HG03139 (cell line): Measurements from ENCODE around the gene CDC37.

ENCODE experiments used
- ATAC-seq: cut with Tn5 transposase; IDR thresholded peaks from one replicate; pipeline ENCODE4 v1.9.1; 2021; ENCODE audit not compliant: unreplicated experiment

CDC37 gene

DNA sequence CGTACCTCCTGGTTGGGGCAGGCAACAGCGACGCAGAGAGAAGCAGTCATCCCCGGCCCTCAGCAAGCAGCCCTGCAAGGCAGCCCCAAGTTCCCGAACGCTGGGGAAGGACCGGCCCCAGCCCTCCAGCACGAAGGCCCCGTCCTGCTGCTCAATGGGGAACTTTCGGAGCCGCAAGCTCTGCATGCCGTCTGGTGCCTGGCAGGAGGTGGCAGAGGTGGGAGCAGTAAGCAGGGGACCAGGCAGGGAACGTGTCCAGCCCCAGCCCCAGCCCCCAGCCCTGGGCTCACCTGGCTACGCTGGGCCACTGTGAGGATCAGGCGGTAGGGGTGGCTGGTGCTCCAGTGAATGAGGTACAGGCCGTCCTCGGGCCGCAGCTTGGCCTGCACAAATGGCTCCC is 41.1 kb downstream of the CDC37 start:
- ATAC-seq: no peak

DNA sequence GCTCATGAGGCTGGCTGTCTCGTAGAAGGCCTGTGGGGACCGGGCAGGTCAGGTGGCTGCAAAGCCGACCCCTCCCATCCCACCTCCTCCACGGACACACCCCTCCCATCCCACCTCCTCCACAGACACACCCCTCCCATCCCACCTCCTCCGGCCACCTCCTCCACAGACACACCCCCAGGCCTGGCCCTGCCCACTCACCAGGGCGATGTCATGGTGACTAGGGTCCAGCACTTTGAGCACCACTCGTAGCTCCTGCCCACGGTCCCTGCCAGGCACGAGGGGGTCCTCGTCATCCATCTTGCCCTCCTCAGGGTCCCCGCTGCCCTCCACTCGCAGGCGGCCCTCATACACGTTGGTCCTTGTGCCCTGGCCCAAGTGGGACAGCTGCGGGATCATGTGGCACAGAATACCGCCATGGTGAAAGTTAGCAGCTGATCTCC is 41.8 kb downstream of the CDC37 start:
- ATAC-seq: no peak

DNA sequence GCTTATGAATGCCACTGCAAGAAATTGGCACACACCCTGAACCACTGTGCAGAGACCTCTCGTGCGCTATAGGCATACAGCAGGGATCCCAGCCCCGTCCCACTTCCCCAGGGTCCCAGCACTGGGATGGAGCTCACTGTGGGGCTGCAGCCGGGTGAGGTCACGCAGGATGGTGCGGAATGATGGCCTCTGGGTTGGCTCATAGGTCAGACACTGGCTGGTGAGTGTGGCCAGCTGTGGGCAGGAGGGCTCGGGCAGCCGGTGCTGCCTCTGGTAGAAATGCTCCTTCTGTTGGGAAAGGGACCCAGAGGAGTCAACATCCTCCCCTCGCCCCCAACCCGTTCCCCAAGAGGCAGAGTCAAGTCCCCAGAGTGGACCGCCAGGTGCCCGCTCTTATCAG is 46.9 kb downstream of the CDC37 start:
- no peak for ATAC-seq

DNA sequence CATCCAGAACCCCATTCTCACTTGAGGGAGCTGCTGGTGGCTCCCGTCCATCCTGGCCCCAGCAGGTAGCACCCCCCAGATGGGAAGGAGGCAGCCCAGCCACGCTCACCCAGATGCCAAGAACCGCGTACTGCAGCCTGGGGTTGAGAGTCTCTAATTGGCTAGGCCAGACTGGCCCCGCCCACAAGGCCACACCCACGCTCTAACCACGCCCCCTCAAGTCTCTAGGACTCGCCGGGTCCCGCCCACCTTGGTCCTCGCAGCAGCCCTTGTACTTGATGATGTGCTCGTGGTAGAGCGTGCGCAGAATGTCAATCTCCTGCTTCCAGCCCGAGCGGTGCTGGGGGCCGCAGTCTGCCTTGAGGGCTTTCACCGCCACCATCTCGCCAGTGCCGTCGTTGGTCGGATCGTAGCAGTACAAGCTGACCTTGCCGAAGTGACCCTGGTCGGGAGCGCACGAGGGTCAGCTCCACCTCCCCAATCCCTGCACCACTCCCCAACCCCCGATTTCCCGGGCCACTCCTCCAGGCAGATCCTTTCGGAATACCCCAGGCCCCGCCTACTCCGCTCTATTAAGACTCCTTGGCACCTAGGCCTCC is 49.5 kb downstream of the CDC37 start:
- no peak for ATAC-seq

DNA sequence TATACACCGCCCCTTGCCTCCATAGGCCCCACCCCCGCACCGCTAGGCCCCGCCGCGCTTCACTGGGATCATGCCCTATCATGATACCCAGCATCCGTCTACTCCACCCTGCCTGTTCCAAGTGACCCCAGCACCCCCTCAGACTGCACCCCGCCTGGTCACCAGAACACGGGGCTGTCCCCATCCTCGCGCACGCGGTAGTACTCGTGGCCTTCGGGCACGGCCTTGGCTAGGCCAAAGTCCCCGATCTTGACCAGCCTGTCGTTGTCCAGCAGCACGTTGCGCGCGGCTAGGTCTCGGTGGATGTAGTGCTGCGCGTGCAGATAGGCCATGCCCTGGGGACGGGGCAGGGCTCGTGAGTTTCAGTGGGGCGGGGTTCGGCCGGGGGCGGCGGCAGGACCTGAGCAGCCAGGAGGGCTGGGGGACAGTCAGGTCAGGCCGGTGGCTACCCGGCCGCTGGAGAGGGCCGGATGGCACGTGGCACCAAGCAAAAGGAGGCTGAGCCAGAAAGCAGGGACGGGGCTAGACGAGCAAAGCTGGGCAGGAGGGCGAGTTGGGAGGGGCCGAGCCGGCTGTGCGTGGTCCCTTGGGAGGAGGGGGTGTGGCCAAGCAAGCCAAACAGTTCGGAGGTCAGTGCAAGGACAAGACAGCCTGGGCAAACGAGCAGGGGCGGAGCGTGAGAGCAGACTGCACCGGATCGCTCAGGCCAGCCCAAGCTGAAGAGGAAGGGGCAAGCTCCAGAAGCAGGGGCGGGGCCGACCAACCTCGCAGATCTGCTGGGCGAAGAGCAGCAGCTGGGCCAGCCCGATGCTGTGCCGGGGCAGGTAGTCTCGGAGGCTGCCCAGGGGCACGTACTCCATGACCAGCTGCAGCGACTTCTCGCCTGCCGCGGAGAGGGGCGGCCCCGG is 50.3 kb downstream of the CDC37 start:
- ATAC-seq: no peak

DNA sequence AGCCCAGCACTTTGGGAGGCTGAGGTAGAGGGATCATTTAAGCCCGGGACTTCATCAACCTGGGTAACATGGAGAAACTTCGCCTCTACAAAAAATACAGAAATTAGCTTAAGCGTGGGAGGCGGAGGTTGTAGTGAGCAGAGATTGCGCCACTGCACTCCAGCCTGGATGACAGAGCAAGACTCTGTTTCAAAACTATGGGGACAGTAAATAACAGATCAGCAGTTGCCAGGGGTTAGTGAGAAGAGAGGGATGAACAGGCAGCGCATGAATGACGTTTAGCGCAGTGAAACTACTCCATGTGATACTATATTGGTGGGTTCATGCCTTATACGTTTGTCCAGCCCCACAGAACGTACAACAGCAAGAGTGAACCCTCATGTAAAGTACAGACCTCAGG is 56.8 kb downstream of the CDC37 start:
- ATAC-seq: no peak

DNA sequence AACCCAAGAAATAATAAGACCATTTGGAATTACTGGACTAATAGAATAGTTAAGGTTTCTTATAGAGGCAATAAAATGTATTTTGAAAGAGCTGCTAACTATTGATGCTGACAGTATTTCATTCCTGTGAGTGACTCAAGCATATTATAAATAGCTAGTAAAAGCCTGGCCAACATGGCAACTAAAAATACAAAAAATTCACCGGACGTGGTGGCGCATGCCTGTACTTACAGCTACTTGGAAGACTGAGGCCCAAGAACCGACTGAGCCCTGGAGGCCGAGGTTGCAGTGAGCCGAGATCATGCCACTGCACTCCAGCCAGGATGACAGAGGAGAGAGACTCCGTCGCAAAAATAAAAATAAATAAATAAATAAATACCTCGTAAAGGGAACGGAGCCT is 58.6 kb downstream of the CDC37 start:
- no peak for ATAC-seq

DNA sequence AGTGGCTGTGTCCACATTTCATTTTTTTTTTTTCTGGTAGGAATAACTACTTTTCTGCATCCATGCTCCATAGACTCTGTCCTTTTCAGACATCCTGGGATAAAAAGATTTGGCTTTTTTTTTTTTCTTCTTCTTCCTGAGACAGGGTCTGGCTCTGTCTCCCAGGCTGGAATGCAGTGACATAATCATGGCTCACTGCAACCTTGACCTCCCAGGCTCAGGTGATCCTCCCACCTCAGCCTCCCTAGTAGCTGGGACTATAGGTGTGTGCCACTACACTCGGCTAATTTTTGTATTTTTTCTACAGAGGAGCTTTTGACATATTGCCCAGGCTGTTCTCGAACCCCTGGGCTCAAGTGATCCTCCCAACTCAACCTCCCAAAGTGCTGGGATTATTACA is 59.8 kb downstream of the CDC37 start:
- no peak for ATAC-seq
